A673 (cell line): ENCODE measurements around the gene CTNNA3.

Source experiments
- EZH2 ChIP-seq: fragments of 200-600 bp; sonication (generic); IDR thresholded peaks from 2 replicates; pipeline ENCODE4 v1.6.1; 2017; ENCODE audit warnings: borderline replicate concordance, low read depth, mild to moderate bottlenecking, mixed read lengths, antibody characterized with exemption, low read length; ENCODE audit not compliant: poor library complexity, severe bottlenecking
- TF ChIP-seq, protein P1 (sequence below): fragments of 300-800, 200-600 bp; sonication (generic); conservative IDR thresholded peaks from 2 replicates; pipeline ENCODE4 v1.5.1; 2017; ENCODE audit warnings: low read depth, mild to moderate bottlenecking, antibody characterized with exemption, low read length, moderate library complexity, mixed read lengths

GRCh38 chr10:65864036-65864435 is 1832.0 kb downstream of the CTNNA3 start:
- TF ChIP-seq, protein P1, sequence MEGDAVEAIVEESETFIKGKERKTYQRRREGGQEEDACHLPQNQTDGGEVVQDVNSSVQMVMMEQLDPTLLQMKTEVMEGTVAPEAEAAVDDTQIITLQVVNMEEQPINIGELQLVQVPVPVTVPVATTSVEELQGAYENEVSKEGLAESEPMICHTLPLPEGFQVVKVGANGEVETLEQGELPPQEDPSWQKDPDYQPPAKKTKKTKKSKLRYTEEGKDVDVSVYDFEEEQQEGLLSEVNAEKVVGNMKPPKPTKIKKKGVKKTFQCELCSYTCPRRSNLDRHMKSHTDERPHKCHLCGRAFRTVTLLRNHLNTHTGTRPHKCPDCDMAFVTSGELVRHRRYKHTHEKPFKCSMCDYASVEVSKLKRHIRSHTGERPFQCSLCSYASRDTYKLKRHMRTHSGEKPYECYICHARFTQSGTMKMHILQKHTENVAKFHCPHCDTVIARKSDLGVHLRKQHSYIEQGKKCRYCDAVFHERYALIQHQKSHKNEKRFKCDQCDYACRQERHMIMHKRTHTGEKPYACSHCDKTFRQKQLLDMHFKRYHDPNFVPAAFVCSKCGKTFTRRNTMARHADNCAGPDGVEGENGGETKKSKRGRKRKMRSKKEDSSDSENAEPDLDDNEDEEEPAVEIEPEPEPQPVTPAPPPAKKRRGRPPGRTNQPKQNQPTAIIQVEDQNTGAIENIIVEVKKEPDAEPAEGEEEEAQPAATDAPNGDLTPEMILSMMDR, result no peak
- no peak for TF ChIP-seq EZH2
